ENCODE measurements around the gene OR52D1. TPM values are rescaled to one million over a fixed set of nuclear protein-coding genes. Genes with fewer than 3 reads are reported as not detected.

Gene OR52D1
- polyA plus RNA-seq, 1 donor: not detected

GRCh38 chr11:5509803-5510202 lies 21.3 kb downstream of the OR52D1 start, which contains the start of gene UBQLN3:
UBQLN3 (minus strand) TSS chr11:5509957; CDS start chr11:5509558, 399 bp downstream.
- no peak for DNase-seq (ENCODE audit: low read depth)

DNA sequence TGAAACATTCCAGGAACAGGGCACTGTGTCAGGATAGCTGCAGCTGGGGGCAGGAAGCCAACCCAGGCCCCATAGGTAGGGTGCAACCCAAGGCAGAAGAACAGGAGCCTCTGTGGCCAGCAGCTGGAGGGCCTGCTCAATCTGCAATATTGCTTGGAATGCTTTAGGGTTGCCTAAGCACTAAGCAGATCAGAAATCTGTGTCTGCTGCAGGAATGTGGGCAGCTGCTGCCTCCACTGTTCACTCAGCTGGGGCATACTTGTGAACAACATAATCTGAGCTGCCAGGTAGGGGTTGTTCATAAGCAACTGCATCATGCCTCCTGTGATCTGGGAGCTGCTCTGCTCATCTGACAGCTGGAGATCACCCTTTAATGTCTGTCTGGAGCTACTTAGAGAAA lies 26.4 kb downstream of the OR52D1 start:
- no peak for DNase-seq (ENCODE audit: low read depth)

- DNase-seq (ENCODE audit: low read depth): no peak
These were observed 28.1 kb downstream of the OR52D1 start, which contains the start of gene UBQLNL for GRCh38 chr11:5516599-5516998. UBQLNL (minus strand) TSS chr11:5516699; CDS start chr11:5516441, 258 bp downstream.

GRCh38 chr11:5521540-5521939 lies 33.1 kb downstream of the OR52D1 start:
- DNase-seq (ENCODE audit: low read depth): no peak

DNA sequence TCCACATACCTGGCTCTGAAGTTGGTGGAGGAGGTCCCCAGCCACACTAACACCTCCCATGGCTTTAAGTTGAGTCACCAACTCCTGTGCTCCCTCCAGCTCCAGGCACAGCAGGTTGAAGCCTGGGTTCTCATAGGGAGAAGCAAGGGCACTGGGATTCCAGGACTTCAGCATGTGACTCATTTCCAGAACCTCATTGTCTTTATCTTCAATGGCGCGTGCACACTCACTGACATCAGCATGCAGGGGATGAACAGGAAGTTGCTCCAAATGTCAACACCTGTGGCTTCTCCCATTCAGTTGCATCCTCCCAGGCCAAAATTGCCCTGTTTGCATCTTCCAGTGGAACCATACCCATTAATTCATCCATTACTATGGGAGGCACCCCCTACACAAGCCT lies 33.8 kb downstream of the OR52D1 start:
- no peak for DNase-seq (ENCODE audit: low read depth)

- no peak for DNase-seq (ENCODE audit: low read depth)
These were observed 36.3 kb downstream of the OR52D1 start for GRCh38 chr11:5524756-5525155.

GRCh38 chr11:5527716-5528115 lies 39.2 kb downstream of the OR52D1 start:
- DNase-seq (ENCODE audit: low read depth): no peak

GRCh38 chr11:5528495-5528894 lies 40.0 kb downstream of the OR52D1 start:
- no peak for DNase-seq (ENCODE audit: low read depth)

- no peak for DNase-seq (ENCODE audit: low read depth)
These were observed 42.8 kb downstream of the OR52D1 start for GRCh38 chr11:5531053-5531831.

DNA sequence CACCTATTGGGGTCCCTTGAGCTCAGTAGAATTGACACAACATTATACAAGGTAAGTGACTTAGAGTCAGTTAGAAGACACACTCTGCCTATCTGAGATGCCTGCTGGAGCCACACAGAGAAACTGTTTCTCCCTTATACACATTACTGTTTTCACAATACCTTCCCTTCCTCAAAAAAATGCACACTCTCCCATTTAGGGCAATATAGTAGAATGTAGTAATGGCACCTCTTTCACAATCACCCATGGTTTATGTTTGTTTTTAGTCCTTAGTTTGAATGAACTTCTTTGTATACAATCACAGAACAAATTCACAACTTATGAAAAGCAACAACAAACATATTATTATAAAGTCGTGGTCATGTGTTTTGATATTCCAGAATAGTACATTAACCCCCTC lies 45.6 kb downstream of the OR52D1 start:
- no peak for DNase-seq (ENCODE audit: low read depth)

GRCh38 chr11:5536482-5536881 lies 48.0 kb downstream of the OR52D1 start:
- DNase-seq (ENCODE audit: low read depth): no peak

Other genes starting within 250 kb of the OR52D1 start
- 9.4 TPM for gene HBG1, start 238.8 kb upstream of the OR52D1 start, polyA plus RNA-seq (ENCODE audit: insufficient read length)
- 4,005 TPM for gene HBG2, start 233.9 kb upstream of the OR52D1 start, polyA plus RNA-seq (ENCODE audit: insufficient read length)
- gene HBE1, start 218.7 kb upstream of the OR52D1 start, polyA plus RNA-seq (ENCODE audit: insufficient read length): 5.5 TPM
- gene OR51B4, start 186.7 kb upstream of the OR52D1 start, polyA plus RNA-seq (ENCODE audit: insufficient read length): not detected
- not detected for gene OR51B2, start 164.4 kb upstream of the OR52D1 start, polyA plus RNA-seq (ENCODE audit: insufficient read length)
- 0.15 TPM for gene OR51B5, start 145.2 kb upstream of the OR52D1 start, polyA plus RNA-seq (ENCODE audit: insufficient read length)
- not detected for gene OR51B6, start 137.2 kb upstream of the OR52D1 start, polyA plus RNA-seq (ENCODE audit: insufficient read length)
- gene OR51M1, start 104.9 kb upstream of the OR52D1 start, polyA plus RNA-seq (ENCODE audit: insufficient read length): not detected
- not detected for gene OR51Q1, start 66.6 kb upstream of the OR52D1 start, polyA plus RNA-seq (ENCODE audit: insufficient read length)
- gene OR51I1, start 47.2 kb upstream of the OR52D1 start, polyA plus RNA-seq (ENCODE audit: insufficient read length): not detected
- not detected for gene OR51I2, start 39.4 kb upstream of the OR52D1 start, polyA plus RNA-seq (ENCODE audit: insufficient read length)
- not detected for gene UBQLN3, start 21.3 kb downstream of the OR52D1 start, polyA plus RNA-seq (ENCODE audit: insufficient read length)
- gene UBQLNL, start 28.0 kb downstream of the OR52D1 start, polyA plus RNA-seq (ENCODE audit: insufficient read length): 0.18 TPM
- not detected for gene OR52H1, start 59.9 kb downstream of the OR52D1 start, polyA plus RNA-seq (ENCODE audit: insufficient read length)
- gene OR52B6, start 92.2 kb downstream of the OR52D1 start, polyA plus RNA-seq (ENCODE audit: insufficient read length): not detected
- gene TRIM6, start 108.0 kb downstream of the OR52D1 start, polyA plus RNA-seq (ENCODE audit: insufficient read length): 1.4 TPM
- 4.5 TPM for gene TRIM34, start 136.3 kb downstream of the OR52D1 start, polyA plus RNA-seq (ENCODE audit: insufficient read length)
- gene TRIM5, start 196.4 kb downstream of the OR52D1 start, polyA plus RNA-seq (ENCODE audit: insufficient read length): 11.4 TPM
- gene TRIM22, start 201.1 kb downstream of the OR52D1 start, polyA plus RNA-seq (ENCODE audit: insufficient read length): 8.1 TPM
- gene OR56B1, start 247.8 kb downstream of the OR52D1 start, polyA plus RNA-seq (ENCODE audit: insufficient read length): not detected

Data from forelimb muscle (tissue), 1 donor.